ENCODE measurements around the gene TMEM11. TPM values are rescaled to one million over a fixed set of nuclear protein-coding genes. Genes with fewer than 3 reads are reported as not detected.

TMEM11 gene
- total RNA-seq, 1 donor from 2014 or later, result 21.6 TPM

DNA sequence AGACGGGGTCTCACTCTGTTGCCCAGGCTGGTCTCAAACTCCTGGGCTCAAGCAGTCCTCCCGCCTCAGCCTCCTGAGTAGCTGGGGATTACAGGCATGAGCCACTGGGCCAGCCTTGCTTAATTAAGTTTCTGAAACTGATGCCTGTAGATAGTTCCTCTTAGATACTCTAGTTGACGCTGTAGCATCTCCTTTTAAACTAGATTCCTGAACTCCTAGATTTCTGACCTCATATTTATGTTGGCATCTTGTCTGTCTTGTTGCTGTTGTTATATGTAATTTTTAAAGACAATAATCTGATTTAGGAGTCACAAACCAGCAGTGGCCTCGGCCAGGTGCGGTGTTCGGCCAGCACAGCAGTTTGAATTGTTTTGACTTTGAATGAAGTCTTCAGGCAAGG is 49.7 kb downstream of the TMEM11 start:
- TF ChIP-seq, protein P1, sequence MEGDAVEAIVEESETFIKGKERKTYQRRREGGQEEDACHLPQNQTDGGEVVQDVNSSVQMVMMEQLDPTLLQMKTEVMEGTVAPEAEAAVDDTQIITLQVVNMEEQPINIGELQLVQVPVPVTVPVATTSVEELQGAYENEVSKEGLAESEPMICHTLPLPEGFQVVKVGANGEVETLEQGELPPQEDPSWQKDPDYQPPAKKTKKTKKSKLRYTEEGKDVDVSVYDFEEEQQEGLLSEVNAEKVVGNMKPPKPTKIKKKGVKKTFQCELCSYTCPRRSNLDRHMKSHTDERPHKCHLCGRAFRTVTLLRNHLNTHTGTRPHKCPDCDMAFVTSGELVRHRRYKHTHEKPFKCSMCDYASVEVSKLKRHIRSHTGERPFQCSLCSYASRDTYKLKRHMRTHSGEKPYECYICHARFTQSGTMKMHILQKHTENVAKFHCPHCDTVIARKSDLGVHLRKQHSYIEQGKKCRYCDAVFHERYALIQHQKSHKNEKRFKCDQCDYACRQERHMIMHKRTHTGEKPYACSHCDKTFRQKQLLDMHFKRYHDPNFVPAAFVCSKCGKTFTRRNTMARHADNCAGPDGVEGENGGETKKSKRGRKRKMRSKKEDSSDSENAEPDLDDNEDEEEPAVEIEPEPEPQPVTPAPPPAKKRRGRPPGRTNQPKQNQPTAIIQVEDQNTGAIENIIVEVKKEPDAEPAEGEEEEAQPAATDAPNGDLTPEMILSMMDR (IDR thresholded peaks at IDR 0.05; ENCODE audit: insufficient read depth, low read length, poor library complexity, severe bottlenecking), result no peak
- H3K36me3 ChIP-seq (ENCODE audit: control insufficient read depth, insufficient read depth, low read length), result no peaks in the 10 kb centered on the region
- DNase-seq (ENCODE audit: low read depth), result no peak
- no peak overlapping the region for H3K4me3 ChIP-seq (ENCODE audit: low read depth, low read length)
- no peaks in the 10 kb centered on the region for H3K27me3 ChIP-seq (ENCODE audit: control insufficient read depth, insufficient read depth, low read length)

DNA sequence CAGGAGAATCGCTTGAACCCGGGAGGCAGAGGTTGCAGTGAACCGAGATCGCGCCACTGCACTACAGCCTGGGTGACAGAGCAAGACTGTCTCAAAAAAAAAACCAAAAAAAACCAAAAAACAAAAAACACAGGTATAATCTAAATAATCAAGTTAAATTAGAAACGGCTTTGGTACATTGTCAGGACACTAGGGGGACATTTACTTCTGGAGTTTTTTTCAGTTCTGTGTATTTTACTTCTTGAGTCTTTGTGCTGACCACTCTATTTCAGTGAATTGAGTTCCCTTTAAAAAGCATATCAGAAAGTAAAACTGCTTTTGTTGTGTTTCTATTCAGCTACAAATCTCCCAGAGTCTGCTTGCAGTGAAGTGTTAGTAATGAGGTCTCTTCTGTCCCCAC is 50.9 kb downstream of the TMEM11 start:
- Histone ChIP-seq H3K4me3 (ENCODE audit: low read depth, low read length) (no peak overlapping the region), H3K36me3 (ENCODE audit: control insufficient read depth, insufficient read depth, low read length) (no peaks in the 10 kb centered on the region), H3K27me3 (ENCODE audit: control insufficient read depth, insufficient read depth, low read length) (no peaks in the 10 kb centered on the region)
- no peak for DNase-seq (ENCODE audit: low read depth)
- TF ChIP-seq, protein P1 (IDR thresholded peaks at IDR 0.05; ENCODE audit: insufficient read depth, low read length, poor library complexity, severe bottlenecking), result no peak

DNA sequence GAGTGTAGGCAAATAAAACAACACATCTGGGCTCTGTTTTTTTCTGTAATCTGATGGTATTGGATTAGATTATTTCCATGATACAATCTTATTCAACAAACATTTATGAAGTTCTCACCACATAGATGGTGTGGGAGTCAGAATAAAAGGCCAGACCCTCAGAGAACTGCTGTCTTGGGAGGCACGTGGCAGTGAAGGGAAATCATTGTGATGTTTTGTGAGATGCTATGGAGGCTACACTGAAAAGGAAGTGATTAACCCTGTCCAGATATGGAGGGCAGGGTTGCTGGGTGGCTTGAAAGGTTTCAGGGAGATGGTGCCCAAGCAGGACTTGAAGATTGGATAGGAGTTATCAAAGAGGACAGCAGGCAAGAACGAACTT is 51.6 kb downstream of the TMEM11 start:
- no peaks in the 10 kb centered on the region for H3K27me3 ChIP-seq (ENCODE audit: control insufficient read depth, insufficient read depth, low read length)
- TF ChIP-seq, protein P1 (IDR thresholded peaks at IDR 0.05; ENCODE audit: insufficient read depth, low read length, poor library complexity, severe bottlenecking), result no peak
- DNase-seq (ENCODE audit: low read depth), result no peak
- no peaks in the 10 kb centered on the region for H3K36me3 ChIP-seq (ENCODE audit: control insufficient read depth, insufficient read depth, low read length)
- no peak overlapping the region for H3K4me3 ChIP-seq (ENCODE audit: low read depth, low read length)

DNA sequence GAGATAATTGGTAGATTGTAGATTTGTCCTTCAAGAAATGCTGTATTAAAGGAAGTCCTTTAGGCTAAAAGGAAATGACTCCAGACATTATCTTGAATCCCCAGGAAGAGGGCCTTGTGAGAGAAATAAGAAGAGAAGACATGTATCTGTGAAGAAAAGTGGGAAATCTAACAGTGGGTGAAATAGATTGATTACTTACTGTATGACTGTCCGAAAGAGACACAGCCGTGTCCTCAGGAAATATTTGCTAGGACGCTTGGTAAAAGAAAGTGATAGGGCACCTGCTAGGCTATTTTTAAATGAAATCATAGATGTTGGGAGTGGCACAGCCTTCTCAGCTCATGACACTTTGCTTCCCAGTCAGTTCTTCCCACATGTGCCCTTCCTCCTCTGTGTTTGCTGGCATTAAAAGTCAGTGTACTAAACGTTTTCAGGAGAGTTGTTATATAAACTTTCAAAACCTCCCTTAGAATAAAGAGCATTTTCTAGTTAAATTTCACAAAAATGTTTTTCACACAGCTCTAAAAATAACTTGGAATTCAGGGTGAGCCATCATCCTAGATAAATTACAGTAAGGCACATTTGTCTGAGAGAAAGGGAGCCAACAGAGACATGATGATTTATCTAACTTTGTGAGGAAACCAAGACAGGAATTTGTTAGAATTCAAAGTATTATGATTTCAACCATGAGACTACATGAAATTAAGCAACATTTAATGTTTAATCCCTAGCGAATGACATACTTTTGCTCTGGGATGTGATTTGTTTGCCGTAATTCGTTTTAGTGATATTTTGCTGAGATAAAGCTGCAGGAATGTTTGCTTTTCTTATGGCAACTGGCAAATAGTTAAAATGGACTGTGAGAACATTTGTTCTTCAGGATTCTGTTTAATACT is 52.2 kb downstream of the TMEM11 start:
- DNase-seq (ENCODE audit: low read depth), result no peak
- no peaks in the 10 kb centered on the region for H3K27me3 ChIP-seq (ENCODE audit: control insufficient read depth, insufficient read depth, low read length)
- TF ChIP-seq, protein P1 (IDR thresholded peaks at IDR 0.05; ENCODE audit: insufficient read depth, low read length, poor library complexity, severe bottlenecking), result no peak
- no peaks in the 10 kb centered on the region for H3K36me3 ChIP-seq (ENCODE audit: control insufficient read depth, insufficient read depth, low read length)
- H3K4me3 ChIP-seq (ENCODE audit: low read depth, low read length), result no peak overlapping the region

DNA sequence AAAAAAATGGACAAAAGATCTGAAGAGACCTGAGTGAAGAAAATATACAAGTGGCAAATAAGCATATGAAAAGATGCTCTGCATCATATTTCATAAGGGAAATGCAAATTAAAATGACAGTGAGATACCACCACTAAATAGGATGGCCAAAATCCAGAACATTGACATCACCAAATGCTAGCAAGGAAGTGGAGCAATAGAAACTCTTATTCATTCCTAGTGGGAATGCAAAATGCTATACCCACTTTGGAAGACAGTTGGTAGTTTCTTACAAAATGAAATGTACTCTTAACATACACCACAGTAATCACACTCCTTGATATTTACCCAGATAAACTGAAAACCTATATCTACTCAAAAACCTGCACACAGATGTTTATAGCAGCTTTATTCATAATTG is 53.6 kb downstream of the TMEM11 start:
- Histone ChIP-seq H3K36me3 (ENCODE audit: control insufficient read depth, insufficient read depth, low read length) (no peaks in the 10 kb centered on the region), H3K4me3 (ENCODE audit: low read depth, low read length) (no peak overlapping the region), H3K27me3 (ENCODE audit: control insufficient read depth, insufficient read depth, low read length) (no peaks in the 10 kb centered on the region)
- no peak for DNase-seq (ENCODE audit: low read depth)
- TF ChIP-seq, protein P1 (IDR thresholded peaks at IDR 0.05; ENCODE audit: insufficient read depth, low read length, poor library complexity, severe bottlenecking), result no peak

Data from kidney epithelial cell (primary cell).